Measurements from ENCODE around the gene PLS1.

DNA sequence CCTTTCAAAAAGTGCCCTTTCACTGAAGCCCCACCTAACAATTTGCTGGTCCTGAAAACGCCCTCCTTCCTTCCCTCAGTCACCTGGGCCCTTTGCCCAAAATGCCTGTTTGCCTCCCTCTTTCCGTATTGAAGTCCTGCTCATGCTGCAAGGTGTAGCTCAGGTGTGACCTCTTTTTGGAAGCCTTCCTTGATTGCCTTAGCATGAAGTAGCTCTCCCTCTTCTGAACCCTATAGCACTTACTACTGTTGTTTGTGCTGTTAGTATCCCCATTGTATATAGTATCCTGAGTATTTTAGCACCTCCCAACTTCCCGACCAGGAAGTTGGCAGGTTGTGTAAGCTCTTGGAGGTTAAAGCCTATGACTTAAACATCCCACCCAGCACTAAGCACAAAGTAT is 1.7 kb downstream of the PLS1 start:
- TF ChIP-seq CTCF (IDR thresholded peaks at IDR 0.05) (no peak), EP300 (IDR thresholded peaks at IDR 0.05) (no peak), MYC (IDR thresholded peaks at IDR 0.05; ENCODE audit: borderline replicate concordance, low read length) (no peak), MAZ (IDR thresholded peaks at IDR 0.05; ENCODE audit: borderline replicate concordance, low read depth, low read length) (no peak), EHMT2 (IDR thresholded peaks at IDR 0.05; ENCODE audit: low read depth) (no peak), CEBPB (IDR thresholded peaks at IDR 0.05) (no peak)
- TF ChIP-seq, protein P1, sequence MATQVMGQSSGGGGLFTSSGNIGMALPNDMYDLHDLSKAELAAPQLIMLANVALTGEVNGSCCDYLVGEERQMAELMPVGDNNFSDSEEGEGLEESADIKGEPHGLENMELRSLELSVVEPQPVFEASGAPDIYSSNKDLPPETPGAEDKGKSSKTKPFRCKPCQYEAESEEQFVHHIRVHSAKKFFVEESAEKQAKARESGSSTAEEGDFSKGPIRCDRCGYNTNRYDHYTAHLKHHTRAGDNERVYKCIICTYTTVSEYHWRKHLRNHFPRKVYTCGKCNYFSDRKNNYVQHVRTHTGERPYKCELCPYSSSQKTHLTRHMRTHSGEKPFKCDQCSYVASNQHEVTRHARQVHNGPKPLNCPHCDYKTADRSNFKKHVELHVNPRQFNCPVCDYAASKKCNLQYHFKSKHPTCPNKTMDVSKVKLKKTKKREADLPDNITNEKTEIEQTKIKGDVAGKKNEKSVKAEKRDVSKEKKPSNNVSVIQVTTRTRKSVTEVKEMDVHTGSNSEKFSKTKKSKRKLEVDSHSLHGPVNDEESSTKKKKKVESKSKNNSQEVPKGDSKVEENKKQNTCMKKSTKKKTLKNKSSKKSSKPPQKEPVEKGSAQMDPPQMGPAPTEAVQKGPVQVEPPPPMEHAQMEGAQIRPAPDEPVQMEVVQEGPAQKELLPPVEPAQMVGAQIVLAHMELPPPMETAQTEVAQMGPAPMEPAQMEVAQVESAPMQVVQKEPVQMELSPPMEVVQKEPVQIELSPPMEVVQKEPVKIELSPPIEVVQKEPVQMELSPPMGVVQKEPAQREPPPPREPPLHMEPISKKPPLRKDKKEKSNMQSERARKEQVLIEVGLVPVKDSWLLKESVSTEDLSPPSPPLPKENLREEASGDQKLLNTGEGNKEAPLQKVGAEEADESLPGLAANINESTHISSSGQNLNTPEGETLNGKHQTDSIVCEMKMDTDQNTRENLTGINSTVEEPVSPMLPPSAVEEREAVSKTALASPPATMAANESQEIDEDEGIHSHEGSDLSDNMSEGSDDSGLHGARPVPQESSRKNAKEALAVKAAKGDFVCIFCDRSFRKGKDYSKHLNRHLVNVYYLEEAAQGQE (IDR thresholded peaks at IDR 0.05): no peak
